HG03025 (cell line): Measurements from ENCODE around the gene RAI1.

Experiments
- ATAC-seq: cut with Tn5 transposase; IDR thresholded peaks from one replicate; pipeline ENCODE4 v1.9.1; 2021; ENCODE audit warnings: mild to moderate bottlenecking, moderate library complexity; ENCODE audit not compliant: unreplicated experiment, low FRiP score

RAI1 gene

DNA sequence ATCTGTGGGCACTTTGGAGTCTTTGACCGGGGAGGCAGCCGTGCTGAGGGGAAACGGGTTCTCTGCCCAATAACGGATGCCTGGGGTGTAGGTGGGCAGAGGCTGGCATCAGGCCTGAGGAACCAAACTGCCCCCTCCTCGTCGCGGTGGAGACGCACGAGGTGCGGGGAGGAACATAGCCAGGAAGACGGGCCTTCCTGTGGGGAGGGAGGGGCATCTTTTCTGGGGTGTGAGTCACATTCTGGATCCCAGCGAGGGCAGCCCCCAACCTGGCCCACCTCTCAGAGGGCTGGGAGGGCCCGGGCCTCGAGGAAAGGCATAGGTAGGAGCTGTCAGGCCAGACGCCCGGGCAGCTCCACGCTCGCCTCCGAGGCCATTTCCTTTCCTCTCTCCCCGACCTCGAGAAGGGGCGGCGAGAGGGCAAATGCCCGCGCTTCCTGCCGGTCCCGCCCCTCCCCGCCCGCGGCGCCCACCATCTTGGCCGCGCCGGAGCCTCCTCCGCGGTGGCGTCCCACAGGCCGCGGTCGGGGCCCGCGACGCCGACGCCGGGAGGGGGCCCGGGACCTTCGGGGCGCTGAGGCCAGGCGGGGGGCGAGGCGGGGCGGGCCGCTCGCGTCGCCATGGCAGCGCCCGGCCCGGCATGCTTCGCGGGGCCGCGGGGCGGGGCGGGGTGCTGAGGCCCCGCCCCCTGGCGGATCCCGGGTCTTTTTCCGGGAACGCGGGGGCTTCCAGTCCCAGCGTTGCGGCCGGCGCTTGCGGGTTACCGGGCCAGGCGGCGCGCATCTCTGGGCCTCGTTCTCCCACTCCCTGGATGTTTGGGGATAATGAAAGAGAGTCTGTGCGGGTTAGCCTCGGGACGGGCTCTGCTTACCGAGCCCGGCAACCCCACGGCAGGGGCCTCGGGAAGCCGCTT, 13.2 kb downstream of the RAI1 start:
- no peak for ATAC-seq

DNA sequence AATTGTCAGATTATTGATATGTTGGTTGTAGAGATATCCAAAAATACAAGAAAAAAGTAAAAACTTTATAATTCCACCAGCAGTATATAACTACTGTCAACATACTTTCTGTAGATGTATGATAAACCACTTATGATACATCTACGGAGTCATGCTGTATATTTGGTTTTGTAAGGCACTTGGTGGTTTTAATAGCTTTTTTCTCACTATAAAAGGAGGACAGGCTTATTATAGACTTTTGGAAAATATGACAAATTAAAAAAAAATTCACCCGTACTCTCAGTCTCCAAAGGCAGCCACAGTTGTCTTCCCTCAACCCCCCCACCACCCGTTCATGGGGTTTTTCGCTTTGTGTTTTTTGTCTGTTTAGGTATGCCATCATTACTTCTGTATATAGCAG, 14.8 kb downstream of the RAI1 start:
- no peak for ATAC-seq

DNA sequence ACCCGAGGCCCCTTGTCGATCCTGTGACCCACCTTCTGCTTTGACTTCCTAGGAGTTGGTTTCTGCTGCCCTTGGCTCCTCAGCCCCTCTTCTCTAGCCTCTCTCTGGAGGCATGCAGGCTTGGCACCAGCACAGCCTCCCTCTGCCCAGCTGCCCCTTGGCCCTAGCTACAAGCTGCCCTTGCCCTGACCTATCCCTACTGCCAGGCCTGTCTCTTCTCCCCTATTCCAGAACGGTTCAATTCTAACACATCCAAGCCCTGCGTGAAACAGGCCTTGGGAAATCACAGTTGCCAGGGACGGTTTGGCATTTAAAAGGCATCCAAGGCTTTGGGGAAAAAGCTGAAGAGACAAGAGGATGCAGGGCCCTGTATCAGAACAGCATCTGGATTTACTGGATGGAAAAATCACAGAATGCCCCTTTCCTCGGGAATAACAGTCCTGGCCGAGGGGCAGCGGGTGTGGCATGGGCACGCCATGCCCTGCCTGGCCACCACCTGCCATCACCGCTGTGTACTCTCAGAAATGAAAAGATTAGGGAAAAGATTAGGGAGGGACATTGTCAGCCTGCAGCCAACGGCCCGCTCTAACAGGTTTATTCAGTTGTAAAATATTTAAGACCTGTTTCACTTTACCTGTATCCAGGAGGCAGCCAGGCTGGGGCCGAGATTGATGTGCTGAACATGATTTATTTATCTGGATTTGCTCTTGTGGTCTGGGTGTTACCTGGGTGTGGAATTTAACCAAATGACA, 15.8 kb downstream of the RAI1 start:
- ATAC-seq: no peak

DNA sequence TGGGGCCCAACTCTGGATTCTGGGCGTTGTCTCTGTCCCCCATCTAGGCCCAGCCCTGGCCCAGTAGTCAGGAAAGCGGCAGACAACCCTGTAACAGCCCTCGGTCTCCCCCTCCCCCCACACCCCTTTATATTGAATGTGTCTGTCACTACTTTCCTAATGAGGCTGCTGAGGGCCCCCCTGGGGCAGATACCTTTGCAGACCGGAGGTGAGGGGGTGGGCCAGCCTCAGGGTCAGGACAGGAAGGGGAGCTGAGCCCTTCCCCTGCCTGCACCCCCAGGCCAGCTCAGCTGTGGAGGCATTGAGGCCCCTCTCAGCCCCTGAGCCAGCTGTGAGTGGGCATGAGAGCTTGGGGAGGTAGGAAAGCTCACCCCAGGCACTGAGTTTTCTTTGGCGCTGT, 17.1 kb downstream of the RAI1 start:
- no peak for ATAC-seq

DNA sequence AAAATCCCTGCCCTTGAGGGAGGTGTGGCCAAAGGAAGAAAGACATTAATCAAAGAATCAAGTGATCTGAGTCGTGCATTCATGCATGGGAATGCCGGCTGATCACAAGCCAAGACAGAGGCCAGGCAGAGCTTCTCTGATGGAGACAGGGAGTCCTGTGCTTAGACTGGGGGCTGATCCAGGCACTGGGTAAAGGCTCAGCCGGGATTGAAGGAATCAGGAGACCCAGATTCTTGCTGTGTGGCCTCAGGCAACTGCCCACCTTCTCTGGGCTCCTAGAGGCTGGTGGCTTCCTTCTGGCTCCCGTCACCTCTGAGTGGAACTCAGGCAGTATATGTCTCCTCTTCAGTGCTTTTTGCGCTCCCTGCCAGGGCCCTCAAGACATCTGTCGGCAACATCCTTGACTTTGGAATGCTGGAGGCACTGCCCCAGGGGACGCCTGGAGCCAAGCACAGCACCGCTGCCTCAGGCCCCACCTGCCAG, 17.7 kb downstream of the RAI1 start:
- ATAC-seq: no peak

DNA sequence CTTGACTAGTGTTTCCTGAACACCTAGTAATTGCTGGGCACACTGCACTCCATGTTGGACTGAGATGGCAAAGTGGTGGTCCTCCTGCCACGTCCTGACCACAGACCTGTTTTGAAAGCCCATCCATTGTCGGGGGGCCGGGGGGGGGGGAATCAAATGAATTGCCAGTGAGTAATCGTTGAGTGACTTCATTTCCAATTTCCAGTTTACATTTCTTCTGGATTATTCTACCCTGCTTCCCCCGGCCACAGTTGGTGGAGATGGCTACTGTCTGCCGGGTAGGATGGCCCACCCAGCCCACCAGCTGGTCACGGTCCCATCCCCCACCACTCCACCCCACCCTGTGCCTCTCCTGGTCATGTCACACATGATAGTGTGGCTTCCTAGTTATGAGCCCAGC, 18.2 kb downstream of the RAI1 start:
- no peak for ATAC-seq

DNA sequence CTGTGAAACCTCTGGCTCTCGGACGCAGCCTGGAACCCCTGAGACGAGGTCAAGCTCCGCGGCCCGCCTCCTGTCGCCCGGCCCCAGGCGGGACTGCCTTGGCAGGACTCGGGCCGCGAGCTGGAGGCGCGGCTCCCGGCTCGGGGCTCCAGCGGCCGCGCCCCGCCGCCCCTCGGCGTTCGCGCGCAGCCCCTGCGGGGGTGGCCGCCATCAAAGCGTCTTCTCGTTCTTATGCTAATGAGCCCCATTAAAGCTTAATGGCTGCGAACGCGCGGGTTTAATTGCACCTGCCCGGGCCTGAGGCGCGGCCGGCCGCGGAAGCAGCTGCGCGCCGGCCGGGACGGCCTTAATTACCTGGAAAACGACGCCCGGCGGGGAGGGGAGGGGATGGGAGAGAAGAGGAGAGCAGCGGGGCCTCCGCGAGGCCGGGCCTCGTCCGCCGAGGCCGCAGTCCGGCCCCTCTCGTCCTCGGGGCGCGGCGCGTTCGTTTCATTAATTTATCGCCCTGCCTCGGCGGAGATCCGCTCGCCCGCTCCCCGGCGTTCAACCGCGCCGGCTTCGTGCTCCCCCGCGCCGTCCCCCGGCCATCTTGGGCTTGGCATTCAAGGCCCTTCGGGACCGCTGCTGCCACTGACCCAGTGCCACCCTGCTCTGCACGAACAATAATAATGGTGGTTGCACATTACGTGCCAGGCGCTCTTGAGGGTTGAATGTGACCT, 19.2 kb downstream of the RAI1 start:
- no peak for ATAC-seq

DNA sequence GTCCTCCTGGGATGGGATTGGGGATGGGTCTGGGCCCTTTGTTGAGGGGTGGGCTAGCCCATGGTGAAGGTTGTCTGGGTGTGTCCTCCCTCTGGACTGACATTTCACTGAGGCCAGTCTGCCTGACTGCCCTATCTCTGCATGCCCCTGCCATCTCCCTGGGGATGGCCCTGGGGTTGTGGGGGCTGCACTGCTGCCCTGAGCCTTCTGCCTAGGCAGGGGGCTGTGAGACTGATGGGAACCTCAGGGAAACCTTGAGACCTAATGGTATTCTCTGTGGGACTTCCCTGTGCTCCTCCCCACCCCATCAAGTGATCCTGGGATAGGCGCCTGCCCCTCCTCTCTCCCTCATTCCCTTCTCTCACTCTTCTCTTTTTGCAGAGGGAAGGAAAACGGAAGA, 19.9 kb downstream of the RAI1 start:
- no peak for ATAC-seq

DNA sequence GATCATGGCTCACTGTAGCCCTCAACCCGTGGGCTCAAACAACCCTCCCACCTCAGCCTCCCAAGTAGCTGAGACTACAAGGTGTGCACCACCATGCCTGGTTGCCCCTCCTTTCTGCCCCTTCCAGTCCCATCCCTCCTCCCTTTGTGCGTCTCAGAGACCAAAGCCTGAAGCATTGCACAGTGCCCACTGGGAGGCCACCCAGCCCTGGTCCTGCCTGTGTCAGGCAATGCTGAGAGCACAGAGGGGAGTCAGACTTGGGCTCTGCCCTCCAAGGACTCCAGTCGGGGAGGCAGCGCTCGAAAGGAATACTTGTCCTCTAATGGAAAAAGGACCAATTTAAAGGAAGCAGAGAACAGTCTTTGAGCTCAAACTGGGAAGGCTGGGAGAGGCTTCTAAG, 20.4 kb downstream of the RAI1 start:
- ATAC-seq: no peak

DNA sequence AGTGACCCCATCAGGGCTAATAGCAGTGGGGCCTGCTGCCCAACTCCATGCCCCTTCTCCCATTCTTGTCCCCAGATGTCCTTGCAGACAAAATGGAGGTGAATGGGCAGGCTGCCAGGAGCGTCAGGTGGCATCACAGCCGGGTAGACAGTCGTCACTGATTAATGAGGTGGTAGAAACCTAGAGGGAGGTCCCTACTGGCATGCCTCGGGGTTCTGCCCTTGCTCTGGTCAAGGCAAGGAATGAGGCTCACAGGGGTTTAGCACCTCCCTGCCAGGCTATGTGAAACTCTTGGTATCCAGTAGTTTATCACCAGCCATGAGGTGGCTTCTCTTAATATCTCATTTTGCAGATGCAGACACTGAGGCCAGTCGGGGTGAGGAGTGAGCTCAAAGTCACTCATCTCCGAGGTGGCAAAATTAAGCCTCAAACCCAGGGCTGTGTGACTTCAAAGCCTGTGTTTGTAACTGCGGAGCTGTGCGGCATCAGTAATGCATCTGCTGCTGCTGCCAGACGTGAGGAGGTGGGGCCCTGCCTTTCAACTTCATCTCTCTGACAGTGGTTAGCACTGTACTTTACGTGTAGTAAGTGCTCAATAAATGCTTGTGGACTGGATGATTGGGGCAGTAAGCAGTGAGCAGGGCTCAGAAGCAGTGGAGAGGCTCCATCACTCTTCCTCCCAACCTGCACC, 21.3 kb downstream of the RAI1 start:
- ATAC-seq: no peak

DNA sequence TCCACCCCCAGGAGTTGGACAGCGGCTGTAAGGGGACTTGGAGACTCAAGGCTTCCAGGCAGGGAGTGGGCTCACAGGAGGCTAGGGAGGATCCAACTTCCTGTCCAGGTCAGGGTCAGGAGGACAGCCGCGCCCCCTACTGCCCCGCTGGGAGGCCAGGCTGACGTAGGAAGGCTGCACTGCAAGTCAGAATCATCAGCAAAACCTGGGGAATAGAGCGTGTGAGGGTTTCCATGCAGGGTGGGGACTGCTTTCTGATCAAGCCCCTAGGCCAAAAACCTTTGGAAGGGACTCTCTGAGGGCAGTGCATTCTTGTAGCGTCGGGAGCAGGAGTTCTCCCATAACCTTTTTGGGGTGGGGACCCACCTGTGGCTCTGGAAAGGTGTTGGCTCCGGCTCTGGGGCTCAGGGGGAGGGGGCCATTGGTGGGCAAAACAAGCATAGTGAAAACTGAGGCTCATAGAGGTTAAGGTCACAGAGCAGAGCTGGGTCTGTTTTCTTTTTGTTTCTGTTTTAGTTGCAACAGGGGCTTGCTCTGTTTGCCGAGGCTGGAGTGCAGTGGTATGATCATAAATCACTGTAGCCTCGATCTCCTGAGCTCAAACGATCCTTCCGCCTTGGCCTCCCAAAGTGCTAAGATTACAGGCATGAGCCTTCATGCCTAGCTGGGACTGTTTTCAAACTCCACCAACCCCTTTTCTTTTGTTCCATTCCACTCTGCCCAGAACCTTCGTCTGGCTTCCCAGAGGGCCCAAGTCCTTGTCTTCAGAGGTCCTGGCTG, 22.1 kb downstream of the RAI1 start:
- no peak for ATAC-seq

DNA sequence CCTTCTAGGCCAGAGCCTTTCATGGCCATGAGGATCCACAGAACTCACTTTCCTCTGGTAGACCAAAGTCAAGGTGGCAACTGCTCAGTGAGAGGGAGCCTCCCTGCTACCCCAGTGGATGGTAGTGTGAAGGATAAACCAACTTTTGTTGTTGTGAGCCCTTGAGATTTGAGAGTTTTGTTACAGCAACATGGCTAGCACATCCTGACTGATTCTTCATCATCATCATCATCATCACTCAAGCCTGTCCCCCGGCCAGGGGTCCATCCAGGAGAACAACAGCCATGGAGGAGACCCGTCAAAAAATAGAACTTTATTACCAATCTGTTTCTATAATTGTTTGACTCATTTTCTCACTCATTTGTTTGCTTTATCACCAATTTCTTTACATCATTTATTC, 23.7 kb downstream of the RAI1 start:
- no peak for ATAC-seq

DNA sequence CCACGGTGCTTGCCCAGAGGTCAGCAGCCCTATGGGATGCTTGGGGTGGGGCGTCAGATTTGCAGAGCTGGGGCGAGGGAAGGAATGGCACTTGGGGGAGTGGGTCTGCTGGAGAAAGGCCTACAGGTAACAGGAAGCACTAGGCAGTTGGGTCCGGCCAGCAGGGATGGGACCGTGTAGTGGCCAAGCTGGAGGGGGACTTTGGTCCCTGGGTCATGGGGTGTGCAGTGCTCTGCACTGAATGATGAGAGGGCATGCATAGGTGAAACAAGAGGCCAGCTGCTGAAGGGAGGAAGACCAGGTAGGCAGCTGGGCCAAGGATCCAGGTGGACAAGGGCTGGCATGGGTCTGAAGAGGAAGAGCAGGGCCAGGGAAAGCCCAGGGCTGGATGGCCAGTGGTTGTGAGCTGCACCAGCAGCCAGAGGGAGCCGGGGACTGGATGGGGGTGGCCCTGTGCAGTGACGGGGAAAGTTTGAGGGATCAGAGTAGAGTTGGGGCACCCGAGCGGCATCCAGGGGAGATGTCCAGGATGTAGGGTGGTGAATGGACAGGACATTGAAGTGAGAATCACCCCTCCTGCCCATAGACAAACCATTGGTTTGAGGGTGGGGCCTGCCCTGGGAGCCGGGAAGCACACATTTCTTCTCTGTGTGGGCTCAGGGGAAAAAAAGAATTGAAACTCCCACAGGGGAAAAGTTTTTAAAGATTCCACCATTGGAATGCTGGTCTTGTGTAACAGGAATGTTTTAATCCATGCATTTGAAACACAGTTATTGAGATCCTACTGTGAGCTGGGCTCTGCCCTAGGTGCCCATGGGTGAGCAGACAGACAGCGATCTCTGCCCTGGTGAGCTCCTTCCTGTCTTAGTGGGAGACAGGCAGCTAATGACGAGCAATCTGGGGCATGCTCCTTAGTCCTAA, 25.1 kb downstream of the RAI1 start:
- no peak for ATAC-seq

DNA sequence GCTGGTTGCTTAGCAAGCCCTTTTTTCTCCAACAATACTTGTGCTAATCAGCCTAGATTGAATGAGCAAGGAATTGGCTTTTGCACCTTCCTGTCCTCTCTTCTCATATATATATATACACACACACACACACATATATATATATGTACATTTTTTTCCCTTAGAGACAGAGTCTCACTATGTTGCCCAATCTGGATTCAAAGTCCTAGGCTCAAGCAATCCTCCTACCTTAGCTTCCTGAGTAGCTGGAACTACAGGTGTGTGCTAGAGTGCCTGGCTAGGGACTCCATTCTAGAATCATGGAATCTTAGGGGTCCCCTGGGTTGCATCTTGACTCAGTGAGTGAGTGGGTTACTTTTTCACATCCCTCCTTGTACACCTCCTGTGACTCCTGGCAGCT, 27.0 kb downstream of the RAI1 start:
- no peak for ATAC-seq

DNA sequence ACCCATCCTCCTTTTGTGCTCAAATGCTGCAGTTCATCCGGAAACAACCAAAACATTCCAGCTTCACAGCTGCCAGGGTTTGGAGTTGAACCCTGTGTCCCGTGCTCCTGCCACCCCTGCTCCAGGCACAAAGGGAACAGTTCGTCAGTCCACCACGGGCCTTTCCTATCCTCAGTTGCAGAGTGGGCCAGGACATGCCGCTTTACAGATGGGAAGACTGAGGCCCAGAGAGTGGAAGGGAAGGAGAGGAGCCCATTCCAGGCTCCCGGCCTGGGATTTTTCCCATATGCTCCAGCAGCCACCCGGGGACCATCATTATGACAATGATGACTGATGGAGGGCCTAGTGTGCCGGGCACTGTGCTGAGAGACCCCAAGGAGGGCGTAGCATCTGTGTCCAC, 27.6 kb downstream of the RAI1 start:
- no peak for ATAC-seq

DNA sequence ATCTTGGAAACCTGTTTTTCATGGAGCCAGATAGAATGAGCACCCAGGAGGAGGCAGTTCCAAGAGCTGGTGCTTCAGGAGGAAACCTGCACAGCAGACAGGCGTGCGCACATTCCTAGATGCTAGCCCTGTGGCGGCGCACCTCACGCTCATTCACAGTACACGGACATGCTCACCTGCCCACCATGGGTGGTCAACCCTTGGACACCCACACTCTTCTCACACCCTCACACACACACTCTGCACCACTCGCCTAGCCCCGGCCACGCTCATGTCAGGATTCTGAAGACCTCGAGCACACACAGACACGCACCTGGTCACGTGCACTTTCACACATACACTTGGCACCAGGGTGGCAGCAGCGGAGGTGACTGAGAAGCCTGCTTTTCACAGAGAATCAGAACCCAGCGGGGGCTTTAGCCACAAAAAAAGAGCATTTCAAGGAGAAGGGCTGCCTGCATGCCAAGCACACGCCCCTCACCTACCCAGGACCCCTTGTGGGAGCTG, 28.6 kb downstream of the RAI1 start:
- no peak for ATAC-seq

DNA sequence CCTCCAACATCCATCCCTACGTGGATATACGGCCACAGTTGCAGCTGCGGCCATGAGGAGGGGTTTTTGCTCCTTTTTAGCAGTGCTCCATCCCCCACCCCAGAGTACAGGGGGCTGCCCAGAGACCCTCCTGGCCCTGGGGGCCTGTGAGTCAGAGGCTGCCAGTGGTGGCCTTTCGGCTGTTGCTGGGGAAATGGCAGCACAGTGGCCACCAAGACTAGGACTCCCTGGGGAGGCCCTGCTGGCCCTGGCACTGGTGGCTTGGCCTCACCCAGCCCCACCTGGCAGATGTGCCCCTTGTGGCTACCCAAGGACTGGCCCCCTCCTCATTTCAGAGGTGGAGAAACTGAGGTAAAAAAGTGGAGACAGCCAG, 29.1 kb downstream of the RAI1 start:
- no peak for ATAC-seq

DNA sequence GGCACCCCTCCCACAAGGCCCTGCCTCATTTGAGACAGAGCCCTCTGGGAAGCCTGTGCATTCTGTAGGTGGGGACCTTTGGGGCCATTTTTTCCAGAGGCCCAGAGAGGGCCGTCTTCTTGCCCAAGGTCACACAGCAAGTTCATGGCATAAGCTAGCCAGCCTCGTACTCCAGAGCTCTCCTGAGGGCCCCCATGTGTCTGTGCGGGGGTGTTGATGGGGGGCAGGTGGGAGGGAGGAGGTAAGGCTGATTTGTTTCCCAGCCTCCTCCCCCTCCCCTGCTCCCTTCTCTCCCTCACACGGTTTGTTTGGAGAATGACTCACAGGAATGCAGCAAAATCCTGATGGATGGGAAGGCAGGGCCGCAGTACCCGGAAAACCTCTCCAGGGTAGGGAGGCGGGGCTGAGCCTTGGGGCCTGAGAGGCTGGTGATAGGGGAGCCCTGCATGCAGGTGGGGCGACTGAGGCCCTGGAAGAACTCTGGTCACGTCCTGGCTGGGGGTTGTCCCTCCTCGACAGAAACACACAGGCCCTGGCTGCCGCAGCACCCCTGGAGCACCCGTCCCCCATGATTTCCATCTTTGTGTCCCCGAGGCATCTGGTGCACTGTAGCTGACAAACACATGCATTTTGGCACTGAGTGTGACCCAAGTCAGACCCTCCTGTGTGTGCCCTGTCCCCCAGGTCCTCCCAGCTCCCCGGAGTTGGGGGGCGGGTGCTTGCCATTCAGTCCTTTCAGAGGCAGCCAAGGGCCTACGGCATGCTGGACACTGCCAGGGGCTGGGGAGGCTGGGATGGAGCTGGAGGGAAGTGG, 29.7 kb downstream of the RAI1 start:
- no peak for ATAC-seq
